HCT116 (cell line): Measurements from ENCODE around the gene CLASP1. TPM values are rescaled to one million over a fixed set of nuclear protein-coding genes. Genes with fewer than 3 reads are reported as not detected.

Experiments
- ATAC-seq: fragments of 200-7000 bp; cut with Tn5 transposase; 2 replicates; pipeline ENCODE4 v1.9.1; 2020; ENCODE audit warnings: mild to moderate bottlenecking, moderate library complexity
- BruUV-seq: library from RNA; stranded (reverse); fragments of 400-500 nt; replicated peaks from 2 replicates; lab custom pipeline; 2021; lab: Mats Ljungman, UMichigan
- CTCF ChIA-PET: fragments of 300-600 bp; sonication (Branson Sonifier 250); formaldehyde crosslinking; loops from one replicate; lab custom pipeline; 2021; ENCODE audit warnings: antibody characterized with exemption; lab: Charles Lee
- POLR2A ChIA-PET: fragments of 300-600, 350-600 bp; sonication (Branson Sonifier 250); formaldehyde crosslinking; loops from one replicate; lab custom pipeline; 2021; ENCODE audit warnings: antibody characterized with exemption; lab: Charles Lee
- RAD21 ChIA-PET, 2 experiments: fragments of 300-600 bp; sonication (Branson Sonifier 250); formaldehyde crosslinking; loops; one replicate each; lab custom pipeline; 2023; ENCODE audit warnings: low total read pairs in 2 of 2; ENCODE audit not compliant: uncharacterized antibody in 2 of 2, unreplicated experiment in 2 of 2, low non-redundant PET in 1 of 2; lab: Charles Lee
- DNase-seq: peaks from one replicate; pipeline ENCODE4 v3.0.0-alpha.2; 2010; ENCODE audit warnings: low read depth, low spot score
- H2AFZ ChIP-seq: fragments of 200-600 bp; shearing (Covaris generic), sonication (generic); 2 replicates; pipeline ENCODE4 v1.6.1; 2017; ENCODE audit warnings: low read depth, mixed run types, mixed read lengths, antibody characterized with exemption, low read length; ENCODE audit not compliant: poor library complexity, severe bottlenecking
- H3K27ac ChIP-seq: 2 replicates; pipeline ENCODE4 v1.5.1; 2012; ENCODE audit warnings: low read depth, low read length
- H3K27me3 ChIP-seq: fragments of 200-600 bp; sonication (generic); 2 replicates; pipeline ENCODE4 v1.6.1; 2016; ENCODE audit warnings: mixed run types, low read length, mixed read lengths; ENCODE audit not compliant: insufficient read depth
- H3K36me3 ChIP-seq, 2 experiments: fragments of 200-500 bp in 1 of 2; fragments of 200-600 bp in 1 of 2; sonication (Bioruptor generic) in 1 of 2; sonication (generic) in 1 of 2; 2 replicates each; pipeline versions ENCODE4 v1.5.1 to v1.6.1; 2014 to 2016; ENCODE audit warnings: low read length in 2 of 2, inconsistent platforms in 1 of 2, mixed read lengths in 1 of 2, mixed run types in 1 of 2; ENCODE audit not compliant: insufficient read depth in 2 of 2, control insufficient read depth in 1 of 2
- H3K4me1 ChIP-seq, 2 experiments: fragments of 200-600 bp in 1 of 2; sonication (generic) in 1 of 2; 2 replicates each; pipeline versions ENCODE4 v1.5.1 to v1.6.1; 2012 to 2017; ENCODE audit warnings: low read length in 2 of 2, inconsistent platforms in 1 of 2, mild to moderate bottlenecking in 1 of 2, mixed read lengths in 1 of 2, mixed run types in 1 of 2, moderate library complexity in 1 of 2; ENCODE audit not compliant: insufficient read depth in 2 of 2, control insufficient read depth in 1 of 2
- H3K4me2 ChIP-seq: fragments of 200-600 bp; sonication (generic); 2 replicates; pipeline ENCODE4 v1.6.1; 2017; ENCODE audit warnings: mixed run types, low read length, mixed read lengths
- H3K4me3 ChIP-seq, 2 experiments: fragments of 200-600 bp in 1 of 2; sonication (generic) in 1 of 2; replicated peaks in 1 of 2; 2 replicates each; pipeline ENCODE4 v1.5.1; 2011 to 2016; ENCODE audit warnings: low read length in 2 of 2, control low read depth in 1 of 2, low read depth in 1 of 2, mild to moderate bottlenecking in 1 of 2, mixed read lengths in 1 of 2, mixed run types in 1 of 2
- H3K79me2 ChIP-seq: fragments of 200-600 bp; sonication (generic); 2 replicates; pipeline ENCODE4 v1.6.1; 2017; ENCODE audit warnings: mild to moderate bottlenecking, mixed run types, low read length, moderate library complexity, mixed read lengths; ENCODE audit not compliant: insufficient read depth
- H3K9ac ChIP-seq: fragments of 200-600 bp; sonication (generic); 2 replicates; pipeline ENCODE4 v1.6.1; 2016; ENCODE audit warnings: low read length, mixed read lengths
- H3K9me2 ChIP-seq: fragments of 200-600 bp; sonication (generic), shearing (Covaris generic); 2 replicates; pipeline ENCODE4 v1.6.1; 2017; ENCODE audit warnings: mixed run types, mild to moderate bottlenecking, moderate library complexity; ENCODE audit not compliant: insufficient read depth
- H3K9me3 ChIP-seq, 2 experiments: fragments of 200-500 bp in 1 of 2; fragments of 200-600 bp in 1 of 2; sonication (Bioruptor generic) in 1 of 2; sonication (generic) in 1 of 2; 2 replicates each; pipeline ENCODE4 v1.6.1; 2014 to 2017; ENCODE audit warnings: low read length in 2 of 2, mixed read lengths in 2 of 2, inconsistent platforms in 1 of 2, low read depth in 1 of 2, mild to moderate bottlenecking in 1 of 2, mixed run types in 1 of 2, moderate library complexity in 1 of 2; ENCODE audit not compliant: control insufficient read depth in 1 of 2, insufficient read depth in 1 of 2
- H4K20me1 ChIP-seq: fragments of 200-600 bp; sonication (generic), shearing (Covaris generic); 2 replicates; pipeline ENCODE4 v1.6.1; 2017; ENCODE audit warnings: mixed run types, mild to moderate bottlenecking, moderate library complexity; ENCODE audit not compliant: insufficient read depth
- FOSL1 ChIP-seq: IDR thresholded peaks from 2 replicates; pipeline ENCODE4 v1.6.1; 2012; ENCODE audit warnings: low read depth
- JUND ChIP-seq: IDR thresholded peaks from 2 replicates; pipeline ENCODE4 v1.6.1; 2012
- SP1 ChIP-seq: IDR thresholded peaks from 2 replicates; pipeline ENCODE4 v1.6.1; 2012; ENCODE audit warnings: low read depth
- SRF ChIP-seq: IDR thresholded peaks from 2 replicates; pipeline ENCODE4 v1.6.1; 2012; ENCODE audit warnings: low read depth
- ZNF274 ChIP-seq: fragments of 200-500 bp; sonication (Bioruptor generic); IDR thresholded peaks from 2 replicates; pipeline ENCODE4 v1.6.1; 2014; ENCODE audit warnings: mild to moderate bottlenecking, low read depth, low read length, inconsistent platforms
- intact Hi-C: fragments of 100-400 bp; cut with micrococcal nuclease; formaldehyde crosslinking; loops from 2 replicates; pipeline ENCODE4 v1.10.0; 2022
- total RNA-seq: library from RNA; stranded (reverse); gene quantifications from one replicate; pipeline ENCODE4 v1.2.1, GENCODE V29; 2021; ENCODE audit not compliant: unreplicated experiment
- TF ChIP-seq, protein P1 (sequence below): IDR thresholded peaks from 2 replicates; pipeline ENCODE4 v1.6.1; 2011; ENCODE audit warnings: mild to moderate bottlenecking, low read length, moderate library complexity; ENCODE audit not compliant: insufficient replicate concordance; ENCODE audit errors: extremely low read depth
- TF ChIP-seq, protein P2 (sequence below), 3 experiments: fragments of 200-600 bp in 1 of 3; sonication (generic) in 1 of 3; IDR thresholded peaks in 2 of 3; conservative IDR thresholded peaks in 1 of 3; 2 replicates each; pipeline ENCODE4 v1.5.1; 2012 to 2017; ENCODE audit warnings: low read depth in 2 of 3, low read length in 2 of 3, antibody characterized with exemption in 1 of 3, borderline replicate concordance in 1 of 3, control low read depth in 1 of 3, mild to moderate bottlenecking in 1 of 3, mixed read lengths in 1 of 3, mixed run types in 1 of 3, moderate library complexity in 1 of 3; ENCODE audit not compliant: insufficient read depth in 1 of 3
- TF ChIP-seq, protein P3 (sequence below): IDR thresholded peaks from 2 replicates; pipeline ENCODE4 v1.6.1; 2012; ENCODE audit warnings: low read depth

Gene CLASP1
- total RNA-seq, 1 experiment from 2014 or later = 41.9 TPM

DNA sequence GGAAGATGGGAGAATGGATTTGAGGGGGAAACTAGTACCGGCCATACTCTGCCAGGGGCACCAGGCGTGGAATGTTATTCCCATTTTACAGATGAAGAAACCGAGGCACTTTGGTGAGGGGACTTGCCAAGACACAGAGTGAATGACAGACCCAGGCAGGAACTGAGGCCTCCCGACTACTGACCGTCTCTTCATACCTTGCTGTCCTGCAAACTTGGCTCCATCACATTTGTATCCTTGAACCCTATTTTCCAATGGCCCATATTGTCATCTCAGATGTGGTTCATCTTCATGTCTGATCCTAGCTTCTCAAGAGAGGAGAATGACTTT lies 358.0 kb downstream of the CLASP1 start (continued):
- TF ChIP-seq, protein P1, sequence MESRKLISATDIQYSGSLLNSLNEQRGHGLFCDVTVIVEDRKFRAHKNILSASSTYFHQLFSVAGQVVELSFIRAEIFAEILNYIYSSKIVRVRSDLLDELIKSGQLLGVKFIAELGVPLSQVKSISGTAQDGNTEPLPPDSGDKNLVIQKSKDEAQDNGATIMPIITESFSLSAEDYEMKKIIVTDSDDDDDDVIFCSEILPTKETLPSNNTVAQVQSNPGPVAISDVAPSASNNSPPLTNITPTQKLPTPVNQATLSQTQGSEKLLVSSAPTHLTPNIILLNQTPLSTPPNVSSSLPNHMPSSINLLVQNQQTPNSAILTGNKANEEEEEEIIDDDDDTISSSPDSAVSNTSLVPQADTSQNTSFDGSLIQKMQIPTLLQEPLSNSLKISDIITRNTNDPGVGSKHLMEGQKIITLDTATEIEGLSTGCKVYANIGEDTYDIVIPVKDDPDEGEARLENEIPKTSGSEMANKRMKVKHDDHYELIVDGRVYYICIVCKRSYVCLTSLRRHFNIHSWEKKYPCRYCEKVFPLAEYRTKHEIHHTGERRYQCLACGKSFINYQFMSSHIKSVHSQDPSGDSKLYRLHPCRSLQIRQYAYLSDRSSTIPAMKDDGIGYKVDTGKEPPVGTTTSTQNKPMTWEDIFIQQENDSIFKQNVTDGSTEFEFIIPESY = no peak
- TF ChIP-seq, protein P2, sequence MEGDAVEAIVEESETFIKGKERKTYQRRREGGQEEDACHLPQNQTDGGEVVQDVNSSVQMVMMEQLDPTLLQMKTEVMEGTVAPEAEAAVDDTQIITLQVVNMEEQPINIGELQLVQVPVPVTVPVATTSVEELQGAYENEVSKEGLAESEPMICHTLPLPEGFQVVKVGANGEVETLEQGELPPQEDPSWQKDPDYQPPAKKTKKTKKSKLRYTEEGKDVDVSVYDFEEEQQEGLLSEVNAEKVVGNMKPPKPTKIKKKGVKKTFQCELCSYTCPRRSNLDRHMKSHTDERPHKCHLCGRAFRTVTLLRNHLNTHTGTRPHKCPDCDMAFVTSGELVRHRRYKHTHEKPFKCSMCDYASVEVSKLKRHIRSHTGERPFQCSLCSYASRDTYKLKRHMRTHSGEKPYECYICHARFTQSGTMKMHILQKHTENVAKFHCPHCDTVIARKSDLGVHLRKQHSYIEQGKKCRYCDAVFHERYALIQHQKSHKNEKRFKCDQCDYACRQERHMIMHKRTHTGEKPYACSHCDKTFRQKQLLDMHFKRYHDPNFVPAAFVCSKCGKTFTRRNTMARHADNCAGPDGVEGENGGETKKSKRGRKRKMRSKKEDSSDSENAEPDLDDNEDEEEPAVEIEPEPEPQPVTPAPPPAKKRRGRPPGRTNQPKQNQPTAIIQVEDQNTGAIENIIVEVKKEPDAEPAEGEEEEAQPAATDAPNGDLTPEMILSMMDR (IDR thresholded peaks at IDR 0.05 in 2 of 3, conservative IDR thresholded peaks at IDR 0.05 in 1 of 3; ENCODE audit: borderline replicate concordance in 1 of 3, insufficient read depth in 1 of 3, low read depth in 2 of 3, low read length in 2 of 3) = no peak
- TF ChIP-seq SP1 (no peak), FOSL1 (no peak)

DNA sequence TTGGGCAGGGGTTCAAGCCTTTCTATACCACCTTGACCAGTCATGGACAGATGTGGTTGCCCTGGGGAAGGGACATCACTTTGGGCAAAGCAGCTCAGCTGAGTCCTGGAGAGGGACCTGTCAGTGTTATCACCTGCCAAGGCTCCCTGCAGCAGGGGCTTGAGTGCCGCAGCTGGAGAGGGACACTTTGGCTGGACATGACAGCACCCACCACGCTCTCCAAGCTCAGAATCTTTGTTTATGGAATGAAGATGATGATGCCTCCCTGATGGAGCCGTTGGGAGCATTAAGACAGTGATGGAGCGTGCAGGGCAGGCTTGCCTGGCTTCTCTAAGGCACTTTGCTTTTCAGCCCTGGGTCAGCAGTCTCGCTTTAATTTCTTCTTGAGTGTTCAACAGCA lies 360.0 kb downstream of the CLASP1 start:
- no peak for DNase-seq
- H2AFZ ChIP-seq = no peak overlapping the region
- peaks cover 4 to 22% of the 10 kb centered on the region in 2 experiments; a peak in 3 of 4 replicates for H3K4me1 ChIP-seq
- no peaks in the 10 kb centered on the region for H3K9me3 ChIP-seq
- no peak overlapping the region for H3K4me2 ChIP-seq
- ATAC-seq = no peak
- no peaks in the 10 kb centered on the region for H3K27me3 ChIP-seq
- TF ChIP-seq ZNF274 (no peak), SRF (no peak), JUND (no peak), FOSL1 (no peak)
- TF ChIP-seq, protein P3, sequence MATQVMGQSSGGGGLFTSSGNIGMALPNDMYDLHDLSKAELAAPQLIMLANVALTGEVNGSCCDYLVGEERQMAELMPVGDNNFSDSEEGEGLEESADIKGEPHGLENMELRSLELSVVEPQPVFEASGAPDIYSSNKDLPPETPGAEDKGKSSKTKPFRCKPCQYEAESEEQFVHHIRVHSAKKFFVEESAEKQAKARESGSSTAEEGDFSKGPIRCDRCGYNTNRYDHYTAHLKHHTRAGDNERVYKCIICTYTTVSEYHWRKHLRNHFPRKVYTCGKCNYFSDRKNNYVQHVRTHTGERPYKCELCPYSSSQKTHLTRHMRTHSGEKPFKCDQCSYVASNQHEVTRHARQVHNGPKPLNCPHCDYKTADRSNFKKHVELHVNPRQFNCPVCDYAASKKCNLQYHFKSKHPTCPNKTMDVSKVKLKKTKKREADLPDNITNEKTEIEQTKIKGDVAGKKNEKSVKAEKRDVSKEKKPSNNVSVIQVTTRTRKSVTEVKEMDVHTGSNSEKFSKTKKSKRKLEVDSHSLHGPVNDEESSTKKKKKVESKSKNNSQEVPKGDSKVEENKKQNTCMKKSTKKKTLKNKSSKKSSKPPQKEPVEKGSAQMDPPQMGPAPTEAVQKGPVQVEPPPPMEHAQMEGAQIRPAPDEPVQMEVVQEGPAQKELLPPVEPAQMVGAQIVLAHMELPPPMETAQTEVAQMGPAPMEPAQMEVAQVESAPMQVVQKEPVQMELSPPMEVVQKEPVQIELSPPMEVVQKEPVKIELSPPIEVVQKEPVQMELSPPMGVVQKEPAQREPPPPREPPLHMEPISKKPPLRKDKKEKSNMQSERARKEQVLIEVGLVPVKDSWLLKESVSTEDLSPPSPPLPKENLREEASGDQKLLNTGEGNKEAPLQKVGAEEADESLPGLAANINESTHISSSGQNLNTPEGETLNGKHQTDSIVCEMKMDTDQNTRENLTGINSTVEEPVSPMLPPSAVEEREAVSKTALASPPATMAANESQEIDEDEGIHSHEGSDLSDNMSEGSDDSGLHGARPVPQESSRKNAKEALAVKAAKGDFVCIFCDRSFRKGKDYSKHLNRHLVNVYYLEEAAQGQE = no peak
- TF ChIP-seq, all 23 proteins: peak for 0
- no peaks in the 10 kb centered on the region for H4K20me1 ChIP-seq
- H3K9me2 ChIP-seq = no peaks in the 10 kb centered on the region
- no peaks in the 10 kb centered on the region for H3K36me3 ChIP-seq
- CTCF ChIA-PET = no interaction called here
- POLR2A ChIA-PET = no interaction called here
- no TSS peak for BruUV-seq
- intact Hi-C loops = no loop called here
- RAD21 ChIA-PET = no interaction called here
- no peak overlapping the region for H3K4me3 ChIP-seq
- no peaks in the 10 kb centered on the region for H3K79me2 ChIP-seq
- H3K9ac ChIP-seq = no peak overlapping the region
- H3K27ac ChIP-seq = no peak overlapping the region
